Ovary (tissue), 9 donors: ENCODE results near the gene ST6GAL1. TPM values are rescaled to one million over a fixed set of nuclear protein-coding genes. Genes with fewer than 3 reads are reported as not detected.

Experiments
- DNase-seq, 5 donors: peaks; one replicate each; pipeline ENCODE4 v3.0.0-alpha.2; 2019 to 2020
- H3K27ac ChIP-seq, 2 donors: fragments of 200-600 bp; one replicate each; pipeline versions ENCODE4 v1.5.1 to v1.8.0; 2019 to 2022
- H3K27me3 ChIP-seq: fragments of 200-600 bp; one replicate; pipeline ENCODE4 v1.8.0; 2022
- H3K36me3 ChIP-seq: fragments of 200-600 bp; sonication (generic); one replicate; pipeline ENCODE4 v1.5.1; 2019
- H3K4me1 ChIP-seq: one replicate; pipeline ENCODE4 v1.8.1; 2013; ENCODE audit warnings: mild to moderate bottlenecking, moderate library complexity; ENCODE audit not compliant: insufficient read depth
- H3K4me3 ChIP-seq: fragments of 200-600 bp; sonication (generic); one replicate; pipeline ENCODE4 v1.5.1; 2017
- H3K9me3 ChIP-seq, 2 donors: fragments of 200-600 bp in 1 of 2; sonication (generic) in 1 of 2; one replicate each; pipeline versions ENCODE4 v1.5.1 to v1.8.1; 2013 to 2019; ENCODE audit warnings: mild to moderate bottlenecking in 1 of 2, moderate library complexity in 1 of 2
- EP300 ChIP-seq: sonication (generic); formaldehyde crosslinking; IDR thresholded peaks from one replicate; pipeline ENCODE4 v1.6.1; 2017; ENCODE audit warnings: antibody characterized with exemption
- POLR2A ChIP-seq: fragments of 450-650 bp; IDR thresholded peaks from one replicate; pipeline ENCODE4 v1.6.1; 2017; ENCODE audit warnings: antibody characterized with exemption, mild to moderate bottlenecking, moderate library complexity
- WGBS, 3 donors: extraction: QIAGEN DNeasy Blood & Tissue Kit in 1 of 3; methylation state at CpG; one replicate each; pipeline versions ENCODE4 v1.1.5 to v1.1.7; 2013 to 2017; 5-methylcytosine and 5-hydroxymethylcytosine counted together
- intact Hi-C, 4 donors: fragments of 100-400 bp; cut with DNase I; formaldehyde crosslinking; loops; one replicate each; pipeline versions ENCODE4 v1.11.0 to v1.15.1; 2022 to 2023
- polyA plus RNA-seq, 2 donors: library from polyadenylated mRNA; stranded (reverse); fragments of 200-250 nt in 1 of 2; fragments of 350-450 nt in 1 of 2; fragmentation: Illumina TruSeq in 1 of 2; extraction: RNeasy Lipid Tissue Mini Kit (QIAGEN cat#74804) in 1 of 2; gene quantifications; one replicate each; pipeline ENCODE4 v1.2.3, GENCODE V29; 2013 to 2014
- total RNA-seq, 7 donors: library from RNA; depleted of rRNA in 2 of 7; stranded (reverse); fragments of >200 nt in 2 of 7; fragmentation: NEBNext Ultra II Directional in 3 of 7; extraction: Animal tissue kit (Norgen Biotek cat#: 25700) in 3 of 7; gene quantifications; one replicate each; pipeline versions ENCODE4 v1.1.0 to v1.2.4, GENCODE V29; 2016 to 2023
- TF ChIP-seq, protein P1 (sequence below), 3 donors: fragments of 450-650 bp in 2 of 3; fragments of 200-600 bp in 1 of 3; IDR thresholded peaks; one replicate each; pipeline versions ENCODE4 v1.5.1 to v1.8.0; 2016 to 2022; ENCODE audit warnings: antibody characterized with exemption in 3 of 3, mild to moderate bottlenecking in 1 of 3
- donor health status: DM: no; HTN: no; CAD: no; lungs with moderate emphysema.
- donor health status: DM: no; HTN: no; CAD: no.
- donor health status: Bipolar disorder and iron deficiency.
- donor health status: DM: yes; HTN: yes; CAD: no.
- donor health status: DM: no; HTN: no; CAD: no.
- donor health status: DM: yes; HTN: yes; CAD: no.

The ST6GAL1 gene
- total and polyA plus RNA-seq, 9 donors: 10.6 to 55.2 (median 28.1) TPM

DNA sequence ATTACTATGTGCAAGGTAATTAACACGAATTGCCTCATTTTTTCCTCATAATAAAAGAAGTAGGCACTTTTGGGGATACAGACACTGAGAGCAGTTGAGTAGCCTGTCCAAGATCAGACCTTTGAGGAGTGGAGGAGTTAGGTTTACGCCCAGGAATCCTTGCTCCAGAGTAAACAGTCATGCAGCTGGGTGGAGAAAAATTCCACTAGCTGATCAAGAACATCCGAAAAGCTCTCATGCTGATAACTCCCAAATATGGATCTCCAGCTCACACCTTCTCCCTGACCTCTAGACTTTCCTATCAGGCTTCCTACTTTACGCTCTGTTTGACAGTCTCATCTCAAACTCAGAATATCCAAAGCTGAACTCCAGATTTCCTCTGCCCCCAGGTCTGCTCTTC lies 53.3 kb downstream of the ST6GAL1 start:
- Histone ChIP-seq H3K36me3 (no peaks in the 10 kb centered on the region), H3K9me3 (no peaks in the 10 kb centered on the region), H3K27me3 (no peaks in the 10 kb centered on the region), H3K4me3 (no peak overlapping the region), H3K4me1 (peaks cover 1% of the 10 kb centered on the region), H3K27ac (no peak overlapping the region)
- TF ChIP-seq POLR2A (no peak), EP300 (no peak)
- TF ChIP-seq, protein P1, sequence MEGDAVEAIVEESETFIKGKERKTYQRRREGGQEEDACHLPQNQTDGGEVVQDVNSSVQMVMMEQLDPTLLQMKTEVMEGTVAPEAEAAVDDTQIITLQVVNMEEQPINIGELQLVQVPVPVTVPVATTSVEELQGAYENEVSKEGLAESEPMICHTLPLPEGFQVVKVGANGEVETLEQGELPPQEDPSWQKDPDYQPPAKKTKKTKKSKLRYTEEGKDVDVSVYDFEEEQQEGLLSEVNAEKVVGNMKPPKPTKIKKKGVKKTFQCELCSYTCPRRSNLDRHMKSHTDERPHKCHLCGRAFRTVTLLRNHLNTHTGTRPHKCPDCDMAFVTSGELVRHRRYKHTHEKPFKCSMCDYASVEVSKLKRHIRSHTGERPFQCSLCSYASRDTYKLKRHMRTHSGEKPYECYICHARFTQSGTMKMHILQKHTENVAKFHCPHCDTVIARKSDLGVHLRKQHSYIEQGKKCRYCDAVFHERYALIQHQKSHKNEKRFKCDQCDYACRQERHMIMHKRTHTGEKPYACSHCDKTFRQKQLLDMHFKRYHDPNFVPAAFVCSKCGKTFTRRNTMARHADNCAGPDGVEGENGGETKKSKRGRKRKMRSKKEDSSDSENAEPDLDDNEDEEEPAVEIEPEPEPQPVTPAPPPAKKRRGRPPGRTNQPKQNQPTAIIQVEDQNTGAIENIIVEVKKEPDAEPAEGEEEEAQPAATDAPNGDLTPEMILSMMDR (IDR thresholded peaks at IDR 0.05): no peak
- DNase-seq: no peak
- intact Hi-C loops: no loop called here
- WGBS, 3 donors: 48 to 62% (median 49%) methylated on average over 4 of the region's 4 CpGs

DNA sequence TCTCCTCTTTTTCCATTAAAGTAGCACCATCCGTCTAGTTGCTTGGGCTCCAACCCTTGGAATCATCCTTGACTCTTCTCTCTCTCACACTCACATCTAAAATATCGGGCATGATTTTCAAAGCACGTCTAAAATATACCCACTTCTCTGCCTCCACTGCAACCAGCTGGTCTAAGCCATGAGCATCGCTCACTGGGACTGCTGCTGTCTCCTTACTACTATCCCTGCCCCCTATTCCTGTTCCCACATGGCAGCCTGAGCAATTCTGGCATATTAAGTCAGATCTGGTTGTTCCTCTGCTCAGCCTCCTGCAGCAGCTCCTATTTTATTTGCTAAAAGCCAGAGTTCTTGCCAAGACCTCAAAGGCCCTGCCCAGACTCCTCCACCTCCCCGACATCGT lies 53.7 kb downstream of the ST6GAL1 start:
- WGBS, 3 donors: 71 to 81% (median 78%) methylated on average over 6 of the region's 6 CpGs
- Histone ChIP-seq H3K36me3 (no peaks in the 10 kb centered on the region), H3K27ac (no peak overlapping the region), H3K4me1 (peaks cover 1% of the 10 kb centered on the region), H3K4me3 (no peak overlapping the region), H3K9me3 (no peaks in the 10 kb centered on the region), H3K27me3 (no peaks in the 10 kb centered on the region)
- no peak for DNase-seq
- TF ChIP-seq EP300: no peak
- intact Hi-C loops: no loop called here

DNA sequence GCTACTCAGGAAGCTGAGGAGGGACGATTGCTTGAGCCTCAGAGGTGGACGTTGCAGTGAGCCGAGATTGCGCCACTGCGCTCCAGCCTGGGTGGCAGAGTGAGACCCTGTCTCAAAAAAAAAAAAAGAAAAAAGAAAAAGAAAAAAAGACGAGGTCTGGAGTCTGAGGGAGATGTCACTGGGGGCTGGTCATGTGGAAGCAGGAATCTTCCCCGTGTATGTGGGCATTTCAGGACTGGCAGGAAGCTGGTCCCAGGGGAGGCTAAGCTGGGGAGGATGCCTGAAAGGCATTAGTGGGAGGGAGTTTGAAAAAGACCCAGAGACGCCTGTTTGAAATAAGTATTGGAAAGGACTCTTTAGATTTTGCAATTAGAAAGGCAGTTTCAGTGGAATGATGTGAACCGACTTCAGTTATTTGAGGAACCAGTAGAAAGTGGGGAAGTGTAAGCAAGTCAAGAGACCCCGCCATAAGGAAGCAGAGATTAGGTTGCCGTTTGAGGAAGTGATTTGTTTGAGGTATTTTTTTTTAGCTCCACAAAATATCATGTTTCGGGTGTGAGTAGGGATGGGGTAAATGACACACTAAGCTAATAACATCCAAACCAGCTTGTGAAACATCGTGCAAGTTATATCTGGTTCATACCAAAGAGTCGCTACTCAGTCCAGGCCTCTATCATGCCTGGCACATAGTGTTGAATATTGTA lies 55.5 kb downstream of the ST6GAL1 start:
- TF ChIP-seq, protein P1 (IDR thresholded peaks at IDR 0.05): no peak
- no peak for TF ChIP-seq POLR2A
- no peak for TF ChIP-seq EP300
- no peak for DNase-seq
- H3K36me3 ChIP-seq: no peaks in the 10 kb centered on the region
- intact Hi-C loops: no loop called here
- H3K27me3 ChIP-seq: no peaks in the 10 kb centered on the region
- peaks cover 1% of the 10 kb centered on the region for H3K4me1 ChIP-seq
- H3K9me3 ChIP-seq: no peaks in the 10 kb centered on the region
- WGBS, 3 donors: 71 to 79% (median 76%) methylated on average over 14 of the region's 14 CpGs
- H3K4me3 ChIP-seq: no peak overlapping the region
- no peak overlapping the region for H3K27ac ChIP-seq

DNA sequence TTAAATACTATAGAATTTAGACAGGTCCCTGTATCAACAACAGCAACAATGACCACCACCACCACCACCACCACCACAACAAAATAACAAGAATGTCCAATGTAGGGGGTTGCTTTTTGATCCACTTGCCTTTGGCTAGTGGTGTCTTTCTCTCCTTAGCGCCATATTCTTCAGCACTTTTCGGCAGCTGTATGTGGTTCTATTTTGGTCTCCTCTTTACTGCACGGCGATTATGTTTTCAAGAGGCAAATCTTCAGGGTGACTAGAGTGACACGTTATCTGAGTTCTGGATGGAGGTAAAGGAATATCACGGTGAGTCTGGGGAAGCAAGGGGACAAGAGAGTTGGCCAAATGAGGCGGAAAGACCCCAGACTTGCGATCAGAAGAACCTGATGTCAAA lies 56.1 kb downstream of the ST6GAL1 start:
- Histone ChIP-seq H3K9me3 (no peaks in the 10 kb centered on the region), H3K36me3 (no peaks in the 10 kb centered on the region), H3K4me1 (no peaks in the 10 kb centered on the region), H3K4me3 (no peak overlapping the region), H3K27me3 (no peaks in the 10 kb centered on the region), H3K27ac (no peak overlapping the region)
- no peak for DNase-seq
- intact Hi-C loops: no loop called here
- 95 to 96% (median 96%) methylated on average over 8 of the region's 8 CpGs for WGBS, 3 donors
- TF ChIP-seq EP300 (no peak), POLR2A (no peak)
- TF ChIP-seq, protein P1 (IDR thresholded peaks at IDR 0.05): no peak

DNA sequence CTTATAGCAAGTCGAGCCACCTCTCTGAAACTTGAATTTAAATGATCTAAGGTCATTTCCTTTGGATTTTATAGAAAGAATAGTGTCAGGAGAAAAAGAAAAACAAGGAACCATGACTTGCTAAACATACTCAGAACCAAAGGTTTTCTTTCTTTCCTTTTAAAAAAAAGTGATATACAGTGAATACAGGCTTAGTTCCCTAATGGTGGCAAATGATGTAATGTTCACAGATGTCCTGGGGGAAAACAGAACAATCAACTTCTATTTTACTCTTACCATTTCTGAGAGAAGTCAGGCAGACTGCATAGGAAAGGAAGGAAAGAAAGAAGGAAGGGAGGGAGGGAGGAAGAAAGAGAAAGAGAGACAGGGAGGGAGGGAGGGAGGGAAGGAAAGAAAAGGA lies 56.5 kb downstream of the ST6GAL1 start:
- intact Hi-C loops: no loop called here
- WGBS, 3 donors: 90 to 95% (median 93%) methylated on average over 1 of the region's 1 CpG
- no peaks in the 10 kb centered on the region for H3K9me3 ChIP-seq
- no peaks in the 10 kb centered on the region for H3K27me3 ChIP-seq
- no peaks in the 10 kb centered on the region for H3K36me3 ChIP-seq
- DNase-seq: no peak
- no peak overlapping the region for H3K4me3 ChIP-seq
- H3K27ac ChIP-seq: no peak overlapping the region
- H3K4me1 ChIP-seq: no peaks in the 10 kb centered on the region
- TF ChIP-seq, protein P1 (IDR thresholded peaks at IDR 0.05): no peak
- TF ChIP-seq POLR2A: no peak
- TF ChIP-seq EP300: no peak
